OCI-M2 (cell line): ENCODE data around the gene PSMG4.

Experiments
- DNase-seq: peaks from one replicate; lab custom pipeline; 2025; ENCODE audit not compliant: unreplicated experiment; lab: John Stamatoyannopoulos, UW

The PSMG4 gene

DNA sequence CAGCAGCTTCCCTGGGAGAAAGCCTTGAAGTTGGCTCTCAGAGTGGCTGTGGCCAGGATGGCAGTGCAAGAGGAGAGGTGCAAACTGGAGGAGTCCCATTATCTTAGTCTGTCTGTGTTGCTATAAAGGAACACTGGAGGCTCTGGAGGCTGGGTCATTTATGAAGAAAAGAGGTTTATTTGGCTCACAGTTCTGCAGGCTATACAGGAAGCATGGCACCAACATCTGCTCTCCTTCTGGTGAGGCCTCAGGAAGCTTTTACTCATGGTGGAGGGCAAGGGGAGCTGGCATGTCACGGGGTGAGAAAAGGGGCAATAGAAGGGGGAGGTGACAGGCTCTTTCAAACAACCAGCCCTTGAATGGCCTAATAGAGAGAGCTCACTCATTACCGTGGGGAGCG is 47.1 kb downstream of the PSMG4 start:
- DNase-seq: no peak

DNA sequence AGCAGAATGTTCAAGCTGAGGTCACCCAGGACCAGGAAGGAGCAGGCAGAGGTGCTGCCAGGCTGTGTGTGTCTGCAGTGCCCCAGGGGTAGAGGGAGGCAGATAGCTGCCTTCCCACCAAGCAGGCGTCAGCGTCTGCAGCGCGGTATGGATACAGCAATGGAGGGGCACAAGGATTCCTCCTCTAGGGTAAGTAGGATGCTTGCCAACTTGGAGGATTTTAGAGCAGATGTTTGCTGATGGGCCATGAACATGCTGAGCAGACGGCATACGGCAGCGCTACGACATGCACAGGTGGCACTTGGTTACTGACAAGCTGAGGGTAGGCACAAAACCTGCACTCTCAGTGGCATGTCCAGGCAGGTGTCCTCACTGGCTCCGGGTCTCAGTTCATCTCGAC is 48.1 kb downstream of the PSMG4 start:
- DNase-seq: no peak

DNA sequence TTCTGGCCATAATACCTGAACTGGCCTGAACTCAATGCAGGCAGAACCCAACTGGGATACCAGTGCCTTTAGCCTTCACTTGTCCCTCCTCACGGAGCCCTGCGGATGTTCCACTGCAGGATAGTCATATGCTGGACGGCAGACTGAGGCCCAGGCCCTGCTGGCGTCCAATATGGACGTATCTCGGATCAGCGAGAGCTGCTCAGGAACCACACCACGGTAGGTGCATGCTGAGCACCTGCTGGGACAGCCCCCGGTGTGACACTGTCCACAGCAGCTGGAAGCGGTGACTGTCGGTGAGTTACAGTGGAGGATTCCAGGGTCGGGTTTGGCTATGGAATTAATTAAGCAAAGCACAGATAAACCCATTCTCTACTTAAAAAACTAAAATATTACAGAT is 48.7 kb downstream of the PSMG4 start:
- no peak for DNase-seq

DNA sequence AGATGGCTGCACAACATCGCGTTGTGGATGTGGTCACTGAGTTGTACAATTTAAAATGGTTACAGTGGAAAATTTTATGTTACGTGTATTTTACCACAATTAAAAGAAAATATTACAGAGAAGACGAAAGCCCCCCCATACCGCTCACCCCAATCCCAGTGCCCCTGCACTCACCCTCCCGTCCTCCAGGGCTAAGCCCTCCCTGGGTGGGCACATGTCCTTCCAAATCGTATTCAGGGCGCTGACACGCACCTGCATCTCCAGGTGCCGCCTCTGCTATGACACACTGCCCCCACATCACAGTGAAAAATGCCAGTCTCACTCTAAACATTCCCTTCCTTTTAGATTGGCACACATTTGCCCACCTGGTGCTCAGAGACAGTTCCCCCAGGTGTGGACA is 49.4 kb downstream of the PSMG4 start:
- no peak for DNase-seq

DNA sequence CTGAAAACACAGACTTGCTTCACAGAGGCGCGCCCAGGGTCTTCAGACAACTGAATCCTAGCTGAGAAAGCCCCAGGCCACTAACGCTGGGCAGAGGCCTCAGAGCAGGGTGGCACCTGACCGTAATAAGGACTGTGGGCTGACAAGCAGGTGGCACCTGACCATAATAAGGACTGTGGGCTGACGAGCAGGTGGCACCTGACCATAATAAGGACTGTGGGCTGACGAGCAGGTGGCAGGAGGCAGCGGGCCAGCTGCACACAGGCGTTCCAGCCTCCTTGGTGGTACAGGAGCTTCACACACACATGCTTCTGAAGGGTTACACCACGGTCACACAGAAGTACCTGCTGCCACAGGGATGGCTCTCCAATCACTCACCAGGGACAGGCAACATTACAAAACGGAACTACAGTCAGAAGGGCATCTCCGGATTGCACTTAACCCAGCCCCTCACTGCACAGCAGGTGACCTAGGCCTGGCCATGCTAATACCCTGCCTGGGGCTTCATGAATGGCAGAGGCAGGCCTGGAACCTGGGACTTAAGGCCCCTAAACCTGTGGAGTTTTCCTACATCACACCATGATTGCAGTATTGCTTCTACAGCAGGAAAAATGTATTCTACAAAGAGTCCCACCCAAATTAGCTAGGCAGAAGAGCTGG is 50.8 kb downstream of the PSMG4 start:
- no peak for DNase-seq

DNA sequence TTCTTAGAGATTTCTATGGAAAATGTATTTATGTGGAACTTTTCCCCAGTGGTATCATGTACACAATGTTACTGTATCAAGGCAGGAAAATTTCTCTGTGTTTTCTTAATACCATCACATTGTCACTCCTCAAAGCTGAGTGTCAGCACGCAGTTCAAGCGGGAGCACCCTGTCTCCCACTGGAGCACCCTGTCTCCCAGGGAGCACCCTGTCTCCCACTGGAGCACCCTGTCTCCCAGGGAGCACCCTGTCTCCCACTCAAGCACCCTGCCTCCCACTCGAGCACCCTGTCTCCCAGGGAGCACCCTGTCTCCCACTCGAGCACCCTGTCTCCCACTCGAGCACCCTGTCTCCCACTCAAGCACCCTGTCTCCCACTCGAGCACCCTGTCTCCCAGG is 51.3 kb downstream of the PSMG4 start:
- DNase-seq: no peak

DNA sequence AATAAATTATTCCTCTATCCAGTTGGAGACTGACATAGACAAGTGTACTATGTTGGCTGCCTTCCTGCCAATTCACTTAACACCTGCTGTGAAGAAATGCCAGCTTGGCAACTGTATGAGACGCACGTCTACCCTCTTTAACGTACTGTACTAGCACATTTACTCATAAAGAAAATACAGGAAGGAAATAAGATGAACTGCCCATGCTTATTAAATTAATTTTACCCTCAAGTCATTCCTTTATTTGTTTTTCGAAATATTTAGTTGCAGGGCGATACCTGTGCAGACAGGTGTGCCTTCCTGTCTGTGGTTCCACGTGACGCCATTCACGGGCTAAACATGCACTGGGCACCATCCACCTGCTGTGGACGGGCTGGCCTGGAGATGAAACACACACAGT is 52.0 kb downstream of the PSMG4 start:
- no peak for DNase-seq

DNA sequence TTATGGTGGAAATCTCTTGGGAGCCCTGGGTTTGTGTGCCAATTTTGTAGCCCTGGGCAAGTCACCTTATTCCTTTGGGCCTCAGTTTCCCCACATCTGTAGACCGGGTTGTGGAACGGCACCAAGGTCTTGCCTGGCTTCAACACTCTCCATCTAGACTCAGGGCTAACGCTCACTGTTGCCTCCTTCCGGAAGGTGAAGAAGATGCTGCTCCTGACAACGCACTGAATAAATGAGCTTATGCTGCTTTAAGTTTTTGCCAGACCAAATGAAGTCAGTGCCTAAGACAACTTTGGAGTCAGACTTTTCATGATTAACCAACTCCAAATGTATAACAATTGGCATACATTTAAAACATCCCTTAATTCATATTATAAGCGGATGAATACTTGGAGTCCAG is 53.1 kb downstream of the PSMG4 start:
- DNase-seq: no peak

DNA sequence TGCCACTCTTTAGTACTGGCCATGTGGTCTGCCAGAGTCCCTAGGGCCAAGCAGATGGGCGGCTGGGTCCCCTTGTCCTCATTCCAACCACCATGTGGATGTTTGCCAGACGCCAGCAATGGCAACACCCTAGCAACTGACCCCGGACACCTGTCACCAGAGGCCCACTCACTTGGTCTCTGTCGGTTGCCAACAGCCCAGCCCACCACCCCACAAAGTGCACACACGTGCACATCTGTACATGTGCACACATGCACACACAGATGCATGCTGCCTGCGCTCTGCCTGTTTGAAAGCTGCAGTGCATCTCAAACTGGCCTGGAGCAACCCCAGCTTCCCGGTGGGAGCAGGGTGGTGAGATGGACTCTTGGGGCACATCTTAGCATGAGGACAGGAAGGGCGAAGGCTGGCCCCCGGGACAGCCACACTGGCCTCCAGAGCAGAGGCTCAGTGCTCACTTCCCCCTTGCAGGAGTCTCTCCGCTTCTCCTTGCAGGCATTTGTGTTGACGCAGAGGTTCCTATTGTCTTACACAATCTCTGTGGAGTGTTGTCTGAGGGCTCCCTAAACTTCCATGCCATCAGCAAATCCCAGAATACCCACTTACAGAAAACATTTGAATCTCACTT is 54.0 kb downstream of the PSMG4 start:
- DNase-seq: no peak

DNA sequence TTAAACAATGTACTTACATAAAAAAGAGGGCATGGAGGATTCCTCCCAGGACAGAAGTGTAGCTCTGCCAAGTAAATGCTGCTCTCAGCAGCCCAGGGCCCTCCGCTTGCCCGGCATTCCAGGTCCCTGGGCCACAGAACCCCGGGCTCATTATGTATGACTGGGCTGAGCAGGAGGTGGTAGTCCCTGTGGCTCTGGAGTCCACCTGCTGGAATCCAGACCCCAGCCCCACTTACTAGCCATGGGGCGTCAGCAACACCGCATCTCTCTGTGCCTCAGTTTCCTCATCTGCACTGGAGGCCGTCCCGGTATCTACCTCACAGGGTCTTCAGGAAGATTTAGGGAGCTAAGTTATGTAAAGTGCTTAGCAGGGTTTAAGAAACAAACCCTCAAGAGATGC is 55.4 kb downstream of the PSMG4 start:
- no peak for DNase-seq

DNA sequence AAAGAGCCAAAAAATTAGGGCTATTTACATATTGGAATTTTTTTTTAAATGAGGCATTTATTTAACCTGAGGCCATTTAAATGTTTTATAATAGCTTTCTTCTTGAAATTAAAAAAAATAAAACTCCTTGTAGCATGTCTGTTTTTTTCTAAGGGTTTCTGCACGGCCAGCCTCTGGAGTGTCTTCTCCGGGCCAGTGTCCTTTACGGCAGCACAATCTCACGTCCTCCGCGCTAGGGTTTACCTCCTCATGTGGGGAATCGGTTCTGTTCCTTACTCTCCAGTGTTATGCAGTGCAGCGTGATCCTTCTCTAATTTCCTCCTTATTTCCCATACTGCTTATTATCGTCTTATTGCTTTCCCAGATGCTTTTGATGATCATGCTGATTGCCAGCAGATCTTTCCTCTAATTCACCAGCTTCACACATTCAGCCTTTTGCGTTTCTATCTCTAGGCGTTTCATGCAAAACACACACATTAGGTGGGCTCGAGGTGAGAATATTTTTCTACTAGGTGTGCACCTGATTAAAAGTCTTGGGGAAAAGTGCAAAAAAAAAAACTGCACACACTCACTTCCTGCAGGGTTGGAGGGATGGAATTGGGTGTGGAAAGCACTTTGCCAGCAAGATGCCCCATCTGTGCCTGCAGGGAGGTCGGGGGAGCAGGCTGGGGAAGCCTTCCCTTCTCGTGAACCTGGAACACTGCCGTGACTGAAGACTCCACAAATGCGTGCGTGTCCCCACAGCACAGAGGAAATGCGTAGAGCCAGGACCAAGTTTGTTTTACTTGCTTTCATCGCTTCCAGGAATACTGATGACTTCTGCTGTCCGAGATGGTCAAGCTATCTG is 56.1 kb downstream of the PSMG4 start:
- no peak for DNase-seq

DNA sequence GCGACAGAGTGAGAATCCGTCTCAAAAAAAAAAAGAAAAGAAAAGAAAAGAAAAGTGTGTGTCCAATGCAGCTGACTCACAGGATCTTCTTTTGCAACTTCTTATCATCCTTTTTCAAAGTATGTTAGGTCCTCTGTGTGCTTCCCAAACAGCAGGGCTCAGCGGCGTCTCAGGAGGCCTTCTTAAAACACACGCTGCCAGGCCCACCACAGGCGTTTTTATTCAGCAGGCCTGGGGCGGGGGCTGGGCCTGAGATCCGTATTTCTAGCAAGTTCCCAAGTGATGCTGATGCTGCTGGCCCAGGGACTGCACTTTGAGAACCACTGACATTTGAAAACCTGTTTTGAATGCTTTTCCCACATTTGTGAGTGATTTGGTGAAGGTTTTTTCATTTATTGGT is 57.1 kb downstream of the PSMG4 start:
- DNase-seq: no peak

DNA sequence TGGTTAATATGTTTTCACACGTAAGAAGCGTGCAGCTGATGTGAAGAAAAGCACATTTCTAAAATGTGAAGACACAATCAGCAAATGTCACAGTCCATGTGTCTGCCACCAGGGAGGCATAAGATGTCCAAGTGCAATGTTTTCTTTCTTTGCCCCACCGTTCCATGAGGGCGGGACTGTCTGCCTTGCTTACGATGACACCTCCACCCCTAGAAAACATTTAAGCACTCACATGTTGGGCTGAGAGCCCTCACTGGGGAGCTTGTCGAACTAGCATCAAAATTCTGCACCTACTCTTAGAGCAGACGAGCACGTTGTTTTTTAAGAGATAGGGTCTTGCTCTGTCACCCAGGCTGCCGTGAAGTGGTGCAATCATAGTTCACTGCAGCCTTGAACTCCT is 57.6 kb downstream of the PSMG4 start:
- no peak for DNase-seq

DNA sequence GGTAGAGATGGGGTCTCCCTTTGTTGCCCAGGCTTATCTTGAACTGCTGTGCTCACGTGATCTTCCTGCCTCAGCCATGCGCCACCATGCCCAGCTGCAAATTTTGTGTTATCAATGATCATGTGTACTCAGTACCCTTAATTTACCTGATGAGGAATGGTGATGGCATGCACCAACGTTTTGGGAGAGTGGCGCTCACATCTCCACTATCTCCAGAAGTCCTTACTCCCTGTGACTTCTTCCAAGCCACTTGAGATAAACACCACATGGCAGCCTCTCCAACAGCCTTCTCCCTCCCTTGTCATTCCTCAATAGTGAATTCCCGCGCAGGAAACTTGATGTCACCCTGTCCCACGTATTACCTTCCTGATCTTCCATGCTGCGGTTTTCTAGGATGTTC is 58.1 kb downstream of the PSMG4 start:
- DNase-seq: no peak
